GM19467 (cell line): ENCODE results near the gene PSMD13.

Experiments used
- ATAC-seq: cut with Tn5 transposase; IDR thresholded peaks from one replicate; pipeline ENCODE4 v1.9.1; 2021; ENCODE audit warnings: mild to moderate bottlenecking, moderate library complexity; ENCODE audit not compliant: unreplicated experiment

The PSMD13 gene

GRCh38 chr11:203945-204586 lies 32.7 kb upstream of the PSMD13 start:
- no peak for ATAC-seq

- ATAC-seq, result no peak
Observed at GRCh38 chr11:204587-205109, 32.1 kb upstream of the PSMD13 start.

- ATAC-seq, result no peak
Observed at GRCh38 chr11:205221-206001, 31.4 kb upstream of the PSMD13 start.

- no peak for ATAC-seq
Observed at GRCh38 chr11:206002-206384, 30.8 kb upstream of the PSMD13 start.

- peak; percentile 4 for ATAC-seq
Observed at GRCh38 chr11:206526-207207, 30.1 kb upstream of the PSMD13 start.

- peak; percentile 72 for ATAC-seq
Observed at GRCh38 chr11:207208-207862, 29.4 kb upstream of the PSMD13 start, which contains the start of the genes BET1L and RIC8A. BET1L (minus strand) TSS chr11:207399; CDS start chr11:207321, 78 bp downstream. RIC8A (plus strand) TSS chr11:207708; CDS start chr11:208855, 1,147 bp downstream.

- ATAC-seq, result no peak
Observed at GRCh38 chr11:207863-208180, 29.0 kb upstream of the PSMD13 start.

- ATAC-seq, result peak; percentile 38
Observed at GRCh38 chr11:208181-208916, 28.4 kb upstream of the PSMD13 start.

GRCh38 chr11:208917-209260 lies 27.9 kb upstream of the PSMD13 start:
- ATAC-seq, result no peak

- no peak for ATAC-seq
Observed at GRCh38 chr11:209275-210121, 27.3 kb upstream of the PSMD13 start.

- no peak for ATAC-seq
Observed at GRCh38 chr11:210122-210802, 26.5 kb upstream of the PSMD13 start.

- no peak for ATAC-seq
Observed at GRCh38 chr11:210803-211180, 26.0 kb upstream of the PSMD13 start.

GRCh38 chr11:211295-211694 lies 25.5 kb upstream of the PSMD13 start:
- ATAC-seq, result no peak

GRCh38 chr11:211741-212140 lies 25.0 kb upstream of the PSMD13 start:
- no peak for ATAC-seq

- ATAC-seq, result no peak
Observed at GRCh38 chr11:212150-213100, 24.4 kb upstream of the PSMD13 start.

GRCh38 chr11:213111-213510 lies 23.7 kb upstream of the PSMD13 start:
- no peak for ATAC-seq

- ATAC-seq, result no peak
Observed at GRCh38 chr11:214083-214482, 22.7 kb upstream of the PSMD13 start.

- no peak for ATAC-seq
Observed at GRCh38 chr11:215581-216037, 21.2 kb upstream of the PSMD13 start.
